GM18526 (cell line): ENCODE results near the gene VIPR2.

Source experiments
- POLR2A ChIP-seq: IDR thresholded peaks from 3 replicates; pipeline ENCODE4 v1.6.1; 2011; ENCODE audit not compliant: insufficient read length; ENCODE audit errors: extremely low read depth

The VIPR2 gene

GRCh38 chr7:159094023-159094740 lies 50.5 kb downstream of the VIPR2 start:
- no peak for TF ChIP-seq POLR2A

DNA sequence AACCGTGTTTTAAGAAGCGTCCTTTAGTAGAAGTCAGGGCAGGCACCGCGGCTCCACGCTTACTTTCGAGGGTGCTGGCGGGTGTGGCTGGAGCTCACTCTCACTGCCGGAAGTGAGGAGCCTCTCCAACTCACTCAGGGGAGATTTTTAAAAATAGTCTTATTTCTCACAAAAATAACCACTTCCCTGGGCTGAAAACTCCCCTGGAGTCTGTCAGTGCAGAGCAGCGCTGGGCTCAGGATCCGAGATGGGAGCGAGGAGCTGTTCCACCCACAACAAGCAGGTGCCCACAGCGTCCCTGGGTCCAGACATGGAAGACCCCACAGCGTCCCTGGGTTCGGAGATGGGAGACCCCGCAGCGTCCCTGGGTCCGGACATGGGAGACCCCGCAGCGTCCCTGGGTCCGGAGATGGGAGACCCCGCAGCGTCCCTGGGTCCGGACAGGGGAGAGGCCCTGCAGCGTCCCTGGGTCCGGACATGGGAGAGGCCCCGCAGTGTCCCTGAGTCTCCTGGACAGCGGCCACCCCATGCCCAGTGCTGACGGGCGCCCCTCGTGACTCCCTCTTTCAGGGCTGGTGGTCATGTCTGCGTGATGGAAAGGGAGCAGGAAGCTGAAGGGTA lies 51.2 kb downstream of the VIPR2 start:
- no peak for TF ChIP-seq POLR2A

DNA sequence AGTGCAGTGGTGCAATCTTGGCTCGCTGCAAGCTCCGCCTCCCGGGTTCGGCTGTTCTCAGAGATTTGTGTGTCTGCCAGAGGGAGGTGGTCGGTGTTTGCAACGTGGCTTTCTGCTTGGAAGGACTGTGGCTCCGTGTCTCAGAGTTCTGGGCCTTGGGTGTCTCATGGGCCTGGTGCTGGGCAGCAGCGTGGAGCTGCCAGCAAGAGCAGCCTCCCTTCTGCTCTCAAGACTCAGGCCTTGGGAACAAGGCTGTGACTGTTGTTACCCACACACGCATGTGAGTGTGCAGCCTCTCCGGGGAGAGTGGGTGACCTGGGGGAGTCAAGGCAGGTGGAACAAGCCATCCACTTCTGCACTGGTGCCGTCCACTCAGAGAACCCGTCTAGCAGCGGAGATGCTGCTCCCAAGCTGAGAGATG lies 52.0 kb downstream of the VIPR2 start:
- no peak for TF ChIP-seq POLR2A

DNA sequence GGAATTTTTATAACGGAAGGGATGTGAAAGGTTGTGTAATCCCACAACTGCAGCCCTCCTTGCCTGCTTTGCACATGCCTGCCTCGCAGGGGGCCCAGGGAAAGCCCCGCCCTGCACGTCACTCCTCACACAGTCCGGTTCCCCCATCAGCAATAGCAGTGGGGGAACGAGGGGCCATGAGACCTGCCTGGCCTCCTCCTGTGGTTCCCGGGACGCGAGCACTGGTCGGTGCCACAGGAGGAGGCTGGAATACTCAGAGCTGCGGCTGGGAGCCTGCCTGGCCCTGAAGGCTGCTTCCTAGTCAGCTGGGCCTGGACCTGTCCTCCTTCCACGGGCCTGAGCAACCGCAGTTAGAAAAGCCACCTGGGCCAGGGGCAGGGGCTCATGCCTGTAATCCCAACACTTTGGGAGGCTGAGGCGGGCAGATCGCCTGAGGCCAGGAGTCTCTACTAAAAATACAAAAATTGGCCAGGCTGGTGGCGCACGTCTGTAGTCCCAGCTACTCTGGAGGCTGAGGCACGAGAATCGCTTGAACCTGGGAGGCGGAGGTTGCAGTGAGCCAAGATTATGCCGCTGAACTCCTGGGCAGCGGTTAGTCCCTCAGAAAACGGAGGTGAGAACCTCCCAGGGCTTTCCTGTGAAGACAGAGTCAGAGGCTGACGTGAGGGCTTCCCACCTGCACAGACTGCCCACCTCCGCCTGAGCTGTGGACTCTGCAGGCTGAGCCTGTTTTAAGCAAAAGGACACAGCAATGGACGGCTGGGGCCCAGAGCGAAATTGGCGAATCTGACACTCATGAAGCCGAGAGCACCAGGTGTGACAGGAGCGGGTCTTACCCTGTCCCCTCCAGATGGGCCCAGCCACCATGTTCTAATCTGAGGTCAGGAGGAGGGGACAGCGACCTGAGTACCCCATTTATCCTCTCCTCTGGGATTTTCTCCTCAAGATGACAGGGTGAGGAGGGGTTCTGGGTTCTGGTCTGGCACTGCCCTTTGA lies 52.9 kb downstream of the VIPR2 start:
- no peak for TF ChIP-seq POLR2A

DNA sequence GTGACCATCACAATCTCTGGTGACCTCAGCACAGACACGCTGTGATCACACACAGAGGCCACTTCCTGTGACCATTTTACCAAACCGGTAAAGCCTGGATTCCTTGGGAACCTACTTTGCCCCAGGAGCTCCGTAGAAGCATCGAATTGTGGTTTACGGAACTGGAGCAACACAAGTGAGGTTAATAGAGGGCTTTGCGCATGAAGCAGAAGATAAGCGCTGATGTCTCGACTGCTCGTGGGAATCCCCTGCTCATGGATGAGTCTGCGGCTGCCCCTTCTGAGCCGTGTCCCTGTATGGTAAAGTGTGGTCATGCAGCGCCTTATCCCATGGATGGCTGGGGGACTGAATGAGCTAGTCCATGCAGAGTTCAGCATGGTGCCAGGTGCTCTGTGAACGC lies 53.6 kb downstream of the VIPR2 start:
- TF ChIP-seq POLR2A, result no peak

DNA sequence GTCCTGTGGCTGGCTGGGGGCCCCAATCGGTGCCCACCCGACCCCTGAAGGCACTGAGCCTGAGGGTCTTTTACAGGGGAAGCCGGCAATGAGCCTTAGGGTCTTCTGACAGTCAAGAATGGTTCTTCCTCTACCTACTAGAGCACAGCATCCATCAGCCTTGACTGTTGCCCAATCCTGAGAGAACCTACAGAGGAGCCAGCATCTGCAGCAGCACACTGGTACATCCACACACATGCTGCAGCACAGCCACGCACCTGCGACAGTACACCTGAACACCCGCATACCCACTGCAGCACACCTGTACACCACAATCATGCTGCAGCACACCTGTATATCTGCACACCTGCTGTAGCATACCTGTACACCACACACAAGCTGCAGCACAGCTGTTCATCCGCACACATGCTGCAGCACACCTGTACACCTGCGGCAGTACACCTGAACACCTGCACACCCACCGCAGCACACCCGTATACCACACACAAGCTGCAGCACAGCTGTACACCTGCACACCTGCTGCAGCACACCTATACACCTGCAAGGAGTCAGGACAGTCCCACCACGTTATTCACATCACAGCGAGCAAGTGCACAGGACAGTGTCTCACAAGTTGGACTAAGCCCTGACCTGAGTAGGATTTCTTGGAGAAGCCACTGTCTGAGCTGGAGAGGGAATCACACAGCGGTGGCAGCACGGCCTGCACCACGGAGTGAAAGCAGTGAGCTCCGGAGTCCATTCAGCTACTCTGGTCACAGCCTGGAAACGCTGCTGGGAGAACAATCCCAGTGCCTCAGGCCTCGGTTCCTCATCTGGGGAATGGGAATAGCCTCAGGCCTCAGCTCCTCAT lies 56.4 kb downstream of the VIPR2 start:
- no peak for TF ChIP-seq POLR2A

- TF ChIP-seq POLR2A, result no peak
Measured at GRCh38 chr7:159086301-159086925, 58.3 kb downstream of the VIPR2 start.

GRCh38 chr7:159084069-159084801 lies 60.4 kb downstream of the VIPR2 start:
- TF ChIP-seq POLR2A, result no peak

- no peak for TF ChIP-seq POLR2A
Measured at GRCh38 chr7:159083698-159084068, 61.0 kb downstream of the VIPR2 start.

DNA sequence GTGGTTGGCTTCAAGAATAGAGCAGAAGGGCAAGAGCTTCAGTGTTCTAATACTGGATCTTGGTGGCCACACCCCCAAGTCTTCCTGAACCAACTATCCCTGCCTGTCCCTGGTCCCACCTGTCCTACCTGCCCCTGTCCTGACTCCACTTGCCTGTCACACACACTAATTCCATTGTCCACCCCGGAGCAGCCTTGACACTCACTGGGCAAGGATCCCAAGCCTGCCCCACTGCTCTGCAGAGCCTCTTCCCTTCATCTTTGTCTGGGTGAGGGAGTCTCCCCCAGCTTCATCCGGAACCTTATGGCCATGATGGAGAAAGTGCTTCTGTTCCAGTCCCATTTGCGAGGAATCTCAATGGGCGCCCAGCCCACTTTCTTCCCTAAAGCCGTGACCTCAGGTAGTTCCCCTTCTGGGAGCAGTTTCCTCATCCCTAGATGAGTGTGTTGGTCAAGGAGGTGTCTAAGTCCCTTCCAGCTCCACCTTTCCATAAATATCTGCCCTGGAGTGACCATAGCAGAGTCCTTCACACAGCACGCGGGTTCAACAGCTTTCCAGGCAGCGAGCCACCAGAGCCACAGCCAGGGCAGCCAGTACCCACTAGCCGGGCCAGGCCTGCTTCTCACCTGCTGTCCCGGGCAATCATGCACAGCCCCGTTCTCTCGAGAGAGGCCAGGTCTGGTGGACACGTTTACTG lies 61.5 kb downstream of the VIPR2 start:
- TF ChIP-seq POLR2A, result no peak

DNA sequence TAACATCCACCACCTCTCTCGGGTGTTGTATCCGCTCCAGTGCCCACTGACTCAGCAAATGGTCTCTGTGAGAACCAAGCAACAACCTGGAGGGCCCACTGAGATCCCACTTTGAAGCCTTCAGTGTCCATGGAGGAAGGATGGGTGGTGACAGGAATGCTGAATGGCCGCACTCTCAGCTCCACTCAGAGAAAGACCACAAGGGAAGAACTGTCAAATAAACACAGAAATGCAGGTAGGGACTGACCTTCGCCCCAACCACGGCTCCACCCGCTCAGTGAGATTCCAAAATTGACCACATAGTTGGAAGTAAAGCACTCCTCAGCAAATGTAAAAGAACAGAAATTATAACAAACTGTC lies 65.8 kb downstream of the VIPR2 start:
- TF ChIP-seq POLR2A, result no peak

DNA sequence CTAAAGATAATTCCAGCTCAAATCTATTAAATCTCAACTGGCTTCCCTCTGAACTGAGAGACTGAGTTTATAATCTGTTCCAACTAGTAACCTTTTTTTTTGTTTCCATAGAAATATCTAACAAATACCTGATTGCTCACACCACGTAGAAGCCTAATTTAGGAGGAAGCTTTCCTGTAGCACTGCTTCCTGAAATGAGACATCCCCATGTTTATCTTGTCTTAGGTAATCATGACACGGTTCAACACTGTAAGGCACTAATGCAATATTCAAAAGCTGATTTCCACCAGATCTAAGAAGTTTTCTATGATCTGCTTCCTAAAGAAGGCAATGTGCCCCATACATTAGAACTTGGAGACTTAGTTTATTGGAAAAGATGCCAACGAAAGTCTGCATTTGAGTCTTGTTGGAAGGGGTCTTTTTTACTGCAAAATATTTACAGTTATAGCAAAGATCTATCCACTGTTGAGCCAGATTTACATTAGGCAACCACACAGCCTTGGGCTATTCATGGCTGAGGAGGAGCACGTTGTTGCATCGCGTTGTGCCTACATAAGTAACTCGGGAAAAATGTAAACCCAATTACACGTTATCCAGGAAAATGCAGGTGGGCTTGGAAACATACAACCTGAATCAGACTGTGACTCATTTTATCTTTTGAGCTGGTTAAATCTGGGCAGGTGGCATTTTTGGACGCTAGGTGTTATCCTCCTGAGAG lies 66.3 kb downstream of the VIPR2 start:
- TF ChIP-seq POLR2A, result no peak

- no peak for TF ChIP-seq POLR2A
Measured at GRCh38 chr7:159076333-159076732, 68.3 kb downstream of the VIPR2 start.
